ENCODE measurements around the gene MGA. TPM values are rescaled to one million over a fixed set of nuclear protein-coding genes. Genes with fewer than 3 reads are reported as not detected.
A peak's percentile ranks its signal among the peaks of the same experiment; 100 is the strongest.

MGA gene
- total RNA-seq, 1 experiment from 2014 or later = 18.4 TPM

- DNase-seq (ENCODE audit: low read depth) = no peak
Observed at GRCh38 chr15:41658689-41659088, 1.5 kb upstream of the MGA start.

- DNase-seq (ENCODE audit: low read depth) = no peak
Observed at GRCh38 chr15:41659190-41659589, 1.0 kb upstream of the MGA start.

GRCh38 chr15:41659855-41660234, 360 bp upstream of the MGA start:
- DNase-seq (ENCODE audit: low read depth) = no peak

GRCh38 chr15:41661078-41661517, 893 bp downstream of the MGA start:
- DNase-seq (ENCODE audit: low read depth) = peak; percentile 5

GRCh38 chr15:41661518-41662225, 1.5 kb downstream of the MGA start:
- peak; percentile 88 for DNase-seq (ENCODE audit: low read depth)

- DNase-seq (ENCODE audit: low read depth) = no peak
Observed at GRCh38 chr15:41666353-41666920, 6.2 kb downstream of the MGA start.

GRCh38 chr15:41669701-41670100, 9.5 kb downstream of the MGA start:
- no peak for DNase-seq (ENCODE audit: low read depth)

GRCh38 chr15:41671656-41672648, 11.7 kb downstream of the MGA start:
- no peak for DNase-seq (ENCODE audit: low read depth)

- DNase-seq (ENCODE audit: low read depth) = no peak
Observed at GRCh38 chr15:41675337-41675736, 15.1 kb downstream of the MGA start.

GRCh38 chr15:41678742-41679141, 18.5 kb downstream of the MGA start:
- DNase-seq (ENCODE audit: low read depth) = no peak

- DNase-seq (ENCODE audit: low read depth) = no peak
Observed at GRCh38 chr15:41683955-41684354, 23.8 kb downstream of the MGA start.

- no peak for DNase-seq (ENCODE audit: low read depth)
Observed at GRCh38 chr15:41688671-41689070, 28.5 kb downstream of the MGA start.

- DNase-seq (ENCODE audit: low read depth) = no peak
Observed at GRCh38 chr15:41689083-41689482, 28.9 kb downstream of the MGA start.

- DNase-seq (ENCODE audit: low read depth) = no peak
Observed at GRCh38 chr15:41689834-41690233, 29.6 kb downstream of the MGA start.

GRCh38 chr15:41690636-41691035, 30.4 kb downstream of the MGA start:
- DNase-seq (ENCODE audit: low read depth) = no peak

- DNase-seq (ENCODE audit: low read depth) = no peak
Observed at GRCh38 chr15:41691471-41691870, 31.3 kb downstream of the MGA start.

GRCh38 chr15:41692049-41692448, 31.8 kb downstream of the MGA start:
- no peak for DNase-seq (ENCODE audit: low read depth)

GRCh38 chr15:41693757-41694156, 33.6 kb downstream of the MGA start:
- DNase-seq (ENCODE audit: low read depth) = no peak

- DNase-seq (ENCODE audit: low read depth) = peak; percentile 27
Observed at GRCh38 chr15:41695750-41696436, 35.7 kb downstream of the MGA start.

GRCh38 chr15:41698779-41699178, 38.6 kb downstream of the MGA start:
- peak; percentile 64 for DNase-seq (ENCODE audit: low read depth)

GRCh38 chr15:41703120-41703519, 42.9 kb downstream of the MGA start:
- no peak for DNase-seq (ENCODE audit: low read depth)

GRCh38 chr15:41713047-41713446, 52.8 kb downstream of the MGA start:
- DNase-seq (ENCODE audit: low read depth) = no peak
